Activated naive CD8-positive, alpha-beta T cell treated with anti-CD3 and anti-CD28 coated beads, Interleukin-2, amount 10 ng/mL, durations not matched to agents 7 days and 5 days (primary cell): Measurements from ENCODE around the gene DNAJC10. TPM values are rescaled to one million over a fixed set of nuclear protein-coding genes. Genes with fewer than 3 reads are reported as not detected.

Source experiments
- ATAC-seq: fragments of 150-1000 bp; cut with Tn5 transposase; one replicate; pipeline ENCODE4 v1.10.0; 2021; ENCODE audit warnings: low read depth, moderate library complexity
- POLR2A ChIA-PET: fragments of 350-600 bp; sonication (Branson Sonifier 250); formaldehyde crosslinking; loops from one replicate; lab custom pipeline; 2021; ENCODE audit warnings: antibody characterized with exemption; lab: Charles Lee
- DNase-seq: peaks from one replicate; pipeline ENCODE4 v3.0.0; 2021
- H3K27ac Mint-ChIP-seq: one replicate; pipeline ENCODE4 v1.8.0; 2022; ENCODE audit warnings: mild to moderate bottlenecking, mixed read lengths
- H3K27me3 Mint-ChIP-seq: one replicate; pipeline ENCODE4 v1.8.0; 2022; ENCODE audit warnings: mild to moderate bottlenecking, moderate library complexity, mixed read lengths
- H3K36me3 Mint-ChIP-seq: one replicate; pipeline ENCODE4 v1.8.0; 2021; ENCODE audit warnings: mild to moderate bottlenecking, mixed read lengths
- H3K4me1 Mint-ChIP-seq: one replicate; pipeline ENCODE4 v1.8.0; 2021; ENCODE audit warnings: mixed read lengths
- H3K4me3 Mint-ChIP-seq: one replicate; pipeline ENCODE4 v1.8.0; 2022; ENCODE audit warnings: mild to moderate bottlenecking, moderate library complexity, mixed read lengths
- H3K9me3 Mint-ChIP-seq: one replicate; pipeline ENCODE4 v1.8.0; 2021; ENCODE audit warnings: mixed read lengths
- total RNA-seq, 2 experiments: library from RNA; stranded (reverse); gene quantifications; one replicate each; pipeline ENCODE4 v1.2.3, GENCODE V29; 2021

DNAJC10 gene
- total RNA-seq, 2 experiments from 2014 or later: 41.0 to 45.3 TPM

DNA sequence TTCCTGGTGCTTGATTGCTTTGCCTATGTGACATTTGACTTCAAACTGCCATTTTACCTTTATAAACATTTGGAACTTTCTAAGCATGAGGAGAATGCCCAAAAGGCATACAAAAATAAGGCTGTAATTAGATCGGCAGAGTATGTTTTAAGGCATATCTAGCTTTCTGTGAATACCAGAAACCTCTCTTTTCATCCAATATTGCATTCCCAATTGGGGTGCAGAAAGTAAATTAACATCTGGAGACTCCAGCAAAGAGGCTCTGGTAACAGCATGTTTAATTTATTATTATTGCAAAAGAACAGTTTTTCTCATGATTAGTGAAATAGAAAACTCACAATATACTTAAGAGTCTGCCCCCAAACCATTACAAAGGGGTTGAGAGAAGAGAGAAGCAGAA, 118.2 kb downstream of the DNAJC10 start:
- no peak for ATAC-seq
- no peak overlapping the region for H3K4me3 Mint-ChIP-seq
- DNase-seq: no peak
- no peaks in the 10 kb centered on the region for H3K36me3 Mint-ChIP-seq
- POLR2A ChIA-PET: no interaction called here
- H3K27ac Mint-ChIP-seq: no peak overlapping the region
- H3K4me1 Mint-ChIP-seq: no peaks in the 10 kb centered on the region
- H3K9me3 Mint-ChIP-seq: no peaks in the 10 kb centered on the region
- H3K27me3 Mint-ChIP-seq: peaks cover 38% of the 10 kb centered on the region

DNA sequence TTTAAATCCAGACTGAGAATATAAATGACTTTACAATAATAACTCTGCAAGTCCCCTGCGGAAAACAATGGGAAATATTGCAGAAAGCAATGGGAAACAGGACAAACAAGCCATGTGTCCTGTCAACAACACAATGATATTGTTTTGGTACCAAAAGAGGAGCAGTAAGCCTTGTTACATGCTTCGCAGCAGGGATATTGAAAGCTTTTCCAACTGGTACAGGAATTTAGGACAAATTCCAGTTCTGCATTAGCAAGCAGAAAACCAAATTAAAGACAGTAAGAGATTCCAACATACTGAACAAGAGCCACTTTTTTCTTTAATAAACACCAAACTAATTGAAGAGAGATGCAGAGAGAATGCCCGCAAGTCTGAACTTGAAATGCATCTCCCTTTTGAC, 120.4 kb downstream of the DNAJC10 start:
- Mint-ChIP-seq H3K4me3 (no peak overlapping the region), H3K36me3 (no peaks in the 10 kb centered on the region), H3K27ac (no peak overlapping the region), H3K4me1 (no peaks in the 10 kb centered on the region), H3K9me3 (no peaks in the 10 kb centered on the region), H3K27me3 (peaks cover 31% of the 10 kb centered on the region)
- DNase-seq: no peak
- ATAC-seq: no peak
- POLR2A ChIA-PET: no interaction called here

Other genes with a start within 250 kb of the DNAJC10 start
- not detected for gene FRZB, start 150.4 kb downstream of the DNAJC10 start, total RNA-seq